ENCODE results near the gene ADGRD1.
A peak's percentile ranks its signal among the peaks of the same experiment; 100 is the strongest.

The ADGRD1 gene

DNA sequence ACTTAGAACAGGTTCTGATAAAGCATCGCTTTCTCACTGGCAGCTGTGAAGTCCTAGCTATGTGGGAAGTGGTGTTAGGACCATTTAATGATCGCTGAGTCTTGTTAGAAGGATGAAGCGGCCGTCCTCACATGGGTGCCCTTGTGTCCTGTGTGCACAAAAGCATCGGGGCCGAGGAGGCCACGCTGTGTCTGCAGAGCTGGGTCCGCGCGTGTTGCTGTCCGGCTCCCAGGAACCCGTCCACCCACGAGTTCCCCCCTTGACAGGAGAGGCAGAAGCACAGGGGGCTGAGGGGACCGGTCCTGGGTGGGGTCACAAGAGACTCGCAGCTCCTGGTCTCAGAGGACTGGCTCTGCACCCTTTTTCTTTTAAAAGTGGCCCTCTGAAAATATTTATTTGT, 90.4 kb downstream of the ADGRD1 start:
- H3K4me1 Mint-ChIP-seq, result peaks cover 62% of the 10 kb centered on the region

DNA sequence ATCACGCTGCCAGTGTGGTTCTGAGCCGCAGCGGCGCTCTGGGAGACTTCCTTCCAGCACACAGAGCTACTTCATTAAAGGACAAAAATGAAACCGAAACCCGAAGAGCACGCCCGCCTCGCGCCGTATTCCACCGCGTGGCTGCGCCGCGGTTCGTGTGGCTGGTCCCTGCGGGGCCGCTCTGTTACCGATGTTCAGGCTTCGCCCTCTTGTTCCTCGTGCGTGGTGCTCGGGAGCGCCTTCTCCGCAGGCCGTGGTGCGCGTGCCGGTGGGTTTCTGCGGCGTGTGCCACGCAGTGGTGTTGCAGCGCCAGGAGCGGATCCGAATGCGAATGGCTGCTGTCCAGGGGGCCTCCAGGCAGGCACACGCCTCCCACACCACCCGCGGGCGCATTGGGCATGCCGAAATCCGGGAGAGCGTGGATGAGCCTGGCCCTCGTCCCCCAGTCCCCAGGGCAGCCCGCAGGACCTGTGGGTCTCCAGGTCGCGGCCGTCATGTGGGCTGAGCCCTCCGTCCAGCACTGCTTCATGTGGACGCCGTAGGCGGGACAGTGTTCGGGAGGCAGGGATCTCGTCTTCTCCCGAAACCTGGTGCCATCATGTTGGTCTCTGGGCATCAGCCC, 91.2 kb downstream of the ADGRD1 start:
- H3K27me3 Mint-ChIP-seq (ENCODE audit: low read depth, poor library complexity), result peaks cover 28% of the 10 kb centered on the region
- peaks cover 62% of the 10 kb centered on the region for H3K4me1 Mint-ChIP-seq
- no peaks in the 10 kb centered on the region for H3K36me3 Mint-ChIP-seq (ENCODE audit: low read depth)
- H3K4me3 Mint-ChIP-seq, result no peak overlapping the region
- no peak for DNase-seq
- no peaks in the 10 kb centered on the region for H3K9me3 Mint-ChIP-seq
- H3K27ac Mint-ChIP-seq, result no peak overlapping the region
- TF ChIP-seq, protein P1, sequence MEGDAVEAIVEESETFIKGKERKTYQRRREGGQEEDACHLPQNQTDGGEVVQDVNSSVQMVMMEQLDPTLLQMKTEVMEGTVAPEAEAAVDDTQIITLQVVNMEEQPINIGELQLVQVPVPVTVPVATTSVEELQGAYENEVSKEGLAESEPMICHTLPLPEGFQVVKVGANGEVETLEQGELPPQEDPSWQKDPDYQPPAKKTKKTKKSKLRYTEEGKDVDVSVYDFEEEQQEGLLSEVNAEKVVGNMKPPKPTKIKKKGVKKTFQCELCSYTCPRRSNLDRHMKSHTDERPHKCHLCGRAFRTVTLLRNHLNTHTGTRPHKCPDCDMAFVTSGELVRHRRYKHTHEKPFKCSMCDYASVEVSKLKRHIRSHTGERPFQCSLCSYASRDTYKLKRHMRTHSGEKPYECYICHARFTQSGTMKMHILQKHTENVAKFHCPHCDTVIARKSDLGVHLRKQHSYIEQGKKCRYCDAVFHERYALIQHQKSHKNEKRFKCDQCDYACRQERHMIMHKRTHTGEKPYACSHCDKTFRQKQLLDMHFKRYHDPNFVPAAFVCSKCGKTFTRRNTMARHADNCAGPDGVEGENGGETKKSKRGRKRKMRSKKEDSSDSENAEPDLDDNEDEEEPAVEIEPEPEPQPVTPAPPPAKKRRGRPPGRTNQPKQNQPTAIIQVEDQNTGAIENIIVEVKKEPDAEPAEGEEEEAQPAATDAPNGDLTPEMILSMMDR (IDR thresholded peaks at IDR 0.05), result no peak

More for the DNA sequence above, 90.4 kb downstream of the ADGRD1 start:
- TF ChIP-seq, protein P1 (IDR thresholded peaks at IDR 0.05), result no peak
- peaks cover 23% of the 10 kb centered on the region for H3K27me3 Mint-ChIP-seq (ENCODE audit: low read depth, poor library complexity)
- DNase-seq, result no peak
- H3K27ac Mint-ChIP-seq, result peak overlapping the region; percentile 71
- no peak overlapping the region for H3K4me3 Mint-ChIP-seq
- H3K36me3 Mint-ChIP-seq (ENCODE audit: low read depth), result no peaks in the 10 kb centered on the region
- no peaks in the 10 kb centered on the region for H3K9me3 Mint-ChIP-seq

GRCh38 chr12:131045705-131046460, 92.2 kb downstream of the ADGRD1 start:
- H3K4me3 Mint-ChIP-seq, result no peak overlapping the region
- H3K36me3 Mint-ChIP-seq (ENCODE audit: low read depth), result no peaks in the 10 kb centered on the region
- no peak for DNase-seq
- H3K27ac Mint-ChIP-seq, result no peak overlapping the region
- TF ChIP-seq, protein P1 (IDR thresholded peaks at IDR 0.05), result no peak
- H3K4me1 Mint-ChIP-seq, result peaks cover 52% of the 10 kb centered on the region
- H3K9me3 Mint-ChIP-seq, result no peaks in the 10 kb centered on the region
- peaks cover 27% of the 10 kb centered on the region for H3K27me3 Mint-ChIP-seq (ENCODE audit: low read depth, poor library complexity)

DNA sequence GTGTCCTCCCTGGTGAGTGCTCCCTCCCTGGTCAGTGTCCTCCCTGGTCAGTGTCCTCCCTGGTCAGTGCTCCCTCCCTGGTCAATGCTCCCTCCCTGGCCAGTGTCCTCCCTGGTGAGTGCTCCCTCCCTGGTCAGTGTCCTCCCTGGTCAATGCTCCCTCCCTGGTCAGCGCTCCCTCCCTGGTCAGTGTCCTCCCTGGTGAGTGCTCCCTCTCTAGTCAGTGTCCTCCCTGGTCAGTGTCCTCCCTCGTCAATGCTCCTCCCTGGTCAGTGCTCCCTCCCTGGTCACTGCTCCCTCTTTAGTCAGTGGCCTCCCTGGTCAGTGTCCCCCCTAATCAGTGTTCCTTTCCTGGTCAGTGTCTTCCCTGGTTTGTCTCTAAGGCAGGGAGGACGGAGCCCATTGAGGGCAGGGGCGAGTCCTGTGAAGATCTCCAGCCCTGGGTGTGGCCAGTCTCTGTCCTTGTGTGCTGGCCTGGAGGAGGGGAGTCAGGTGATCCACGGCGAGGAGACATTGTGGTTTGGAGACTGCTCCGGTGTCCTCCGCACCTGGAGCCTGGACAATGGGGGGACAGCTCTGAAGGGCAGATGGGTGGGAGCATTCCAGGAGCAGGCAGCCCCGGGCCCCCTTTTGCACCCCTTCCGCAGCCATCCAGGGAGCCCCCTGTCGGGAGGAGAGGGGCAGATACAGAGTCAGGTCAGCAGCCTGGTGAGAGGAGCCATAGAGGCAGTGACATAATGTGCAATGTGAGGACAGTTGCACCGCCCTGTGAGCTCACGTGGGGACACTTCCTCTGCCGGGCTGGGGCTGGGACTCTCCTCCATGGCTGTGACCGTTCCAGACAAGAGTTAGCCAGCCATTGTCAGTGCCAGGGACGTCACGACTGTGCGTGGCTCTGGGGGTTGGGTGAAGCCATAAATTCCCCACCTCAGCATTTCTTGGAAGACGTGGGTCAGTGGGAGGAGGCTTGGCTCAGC, 93.4 kb downstream of the ADGRD1 start:
- Mint-ChIP-seq H3K27me3 (ENCODE audit: low read depth, poor library complexity) (peaks cover 32% of the 10 kb centered on the region), H3K36me3 (ENCODE audit: low read depth) (no peaks in the 10 kb centered on the region), H3K9me3 (no peaks in the 10 kb centered on the region), H3K4me3 (no peak overlapping the region), H3K27ac (no peak overlapping the region), H3K4me1 (peaks cover 42% of the 10 kb centered on the region)
- no peak for DNase-seq
- TF ChIP-seq, protein P1 (IDR thresholded peaks at IDR 0.05), result no peak

DNA sequence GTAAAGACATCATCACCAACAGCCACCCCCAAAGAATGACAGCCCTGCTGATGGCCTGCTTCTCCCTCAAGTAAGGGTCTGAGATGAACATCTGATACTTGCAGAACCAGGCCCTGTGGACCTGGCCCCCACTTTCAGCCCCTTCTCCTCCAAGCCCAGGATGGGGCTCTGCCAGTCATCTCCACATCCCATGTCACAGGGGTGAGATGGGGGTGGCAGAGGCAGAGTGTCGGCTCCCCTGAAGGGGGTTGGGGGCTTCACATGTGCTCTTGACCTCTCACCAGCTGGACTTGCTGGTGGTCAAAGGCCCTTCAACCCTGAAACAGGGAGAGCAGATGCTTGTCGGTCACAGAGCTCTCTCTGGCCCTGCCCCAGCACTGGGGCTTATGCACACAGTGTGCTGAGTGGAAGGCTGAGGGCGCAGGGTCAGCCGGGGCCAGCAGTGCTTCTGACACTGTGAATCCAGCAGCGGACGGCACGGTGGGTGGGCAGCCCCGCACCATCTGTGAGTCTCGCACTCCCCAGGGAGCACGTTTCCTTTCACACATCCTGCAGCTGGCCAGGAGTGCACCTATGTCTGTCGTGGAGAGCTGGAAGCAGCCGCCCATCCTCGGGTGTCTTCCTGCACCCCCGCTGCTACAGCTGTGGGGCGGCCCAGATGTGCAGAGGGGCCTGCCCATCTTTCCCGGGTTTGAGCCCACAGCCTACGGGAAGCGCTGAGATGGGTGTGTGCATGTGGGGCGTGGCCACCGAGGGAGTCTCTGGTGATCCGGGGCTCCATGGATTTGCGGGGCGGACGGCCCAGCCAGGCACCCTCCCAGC, 94.3 kb downstream of the ADGRD1 start:
- H3K36me3 Mint-ChIP-seq (ENCODE audit: low read depth), result no peaks in the 10 kb centered on the region
- no peak overlapping the region for H3K27ac Mint-ChIP-seq
- H3K4me1 Mint-ChIP-seq, result peaks cover 46% of the 10 kb centered on the region

More for the DNA sequence above, 94.3 kb downstream of the ADGRD1 start:
- Mint-ChIP-seq H3K27me3 (ENCODE audit: low read depth, poor library complexity) (peaks cover 40% of the 10 kb centered on the region), H3K4me3 (no peak overlapping the region), H3K9me3 (no peaks in the 10 kb centered on the region)
- peak; percentile 38 for DNase-seq
- TF ChIP-seq, protein P1 (IDR thresholded peaks at IDR 0.05), result no peak

Measured in nephron progenitor cell (in vitro differentiated cells).